ENCODE measurements around the gene SHISA8. TPM values are rescaled to one million over a fixed set of nuclear protein-coding genes. Genes with fewer than 3 reads are reported as not detected.

SHISA8 gene
- polyA plus RNA-seq, 1 donor from 2014 or later, result 0.62 TPM

- no peak overlapping the region for H2AFZ ChIP-seq (ENCODE audit: low read depth, low read length)
Observed at GRCh38 chr22:41885116-41885515, 29.8 kb downstream of the SHISA8 start.

GRCh38 chr22:41883400-41883799 is 31.5 kb downstream of the SHISA8 start:
- no peak overlapping the region for H3K4me2 ChIP-seq (ENCODE audit: low read length)
- H3K27ac ChIP-seq (ENCODE audit: low read length), result no peak overlapping the region
- H3K27me3 ChIP-seq (ENCODE audit: insufficient read depth, low read depth, low read length), result no peaks in the 10 kb centered on the region
- no peak overlapping the region for H3K9ac ChIP-seq (ENCODE audit: low read length)
- TF ChIP-seq POLR2AphosphoS5 (IDR thresholded peaks at IDR 0.05) (no peak), CTCF (IDR thresholded peaks at IDR 0.05; ENCODE audit: poor library complexity, severe bottlenecking) (no peak), EP300 (conservative IDR thresholded peaks at IDR 0.05; ENCODE audit: poor library complexity, severe bottlenecking) (no peak), RAD21 (conservative IDR thresholded peaks at IDR 0.05) (no peak), REST (IDR thresholded peaks at IDR 0.05; ENCODE audit: borderline replicate concordance) (no peak), EZH2 (IDR thresholded peaks at IDR 0.05; ENCODE audit: borderline replicate concordance, insufficient read depth, low read length, poor library complexity, severe bottlenecking) (no peak), SMC3 (conservative IDR thresholded peaks at IDR 0.05; ENCODE audit: poor library complexity) (no peak), MXI1 (conservative IDR thresholded peaks at IDR 0.05; ENCODE audit: poor library complexity, severe bottlenecking) (no peak), TAF1 (IDR thresholded peaks at IDR 0.05; ENCODE audit: low read depth) (no peak)
- no peak overlapping the region for H3K4me3 ChIP-seq (ENCODE audit: low read length)
- no peaks in the 10 kb centered on the region for H3K9me3 ChIP-seq (ENCODE audit: low read length)
- no peaks in the 10 kb centered on the region for H3K9me2 ChIP-seq (ENCODE audit: insufficient read depth, low read length)
- no peaks in the 10 kb centered on the region for H3F3A ChIP-seq (ENCODE audit: insufficient read depth, low read length, poor library complexity, severe bottlenecking)
- H4K20me1 ChIP-seq (ENCODE audit: insufficient read depth), result no peaks in the 10 kb centered on the region
- no peak overlapping the region for H2AFZ ChIP-seq (ENCODE audit: low read depth, low read length)
- H3K36me3 ChIP-seq (ENCODE audit: insufficient read depth, low read length), result peaks cover 8% of the 10 kb centered on the region
- H3K79me2 ChIP-seq (replicated peaks; ENCODE audit: insufficient read depth, low read length), result no peaks in the 10 kb centered on the region

More at GRCh38 chr22:41885116-41885515, 29.8 kb downstream of the SHISA8 start:
- Histone ChIP-seq H3K4me2 (ENCODE audit: low read length) (no peak overlapping the region), H3K9me3 (ENCODE audit: low read length) (no peaks in the 10 kb centered on the region), H3K27ac (ENCODE audit: low read length) (no peak overlapping the region), H3K36me3 (ENCODE audit: insufficient read depth, low read length) (peaks cover 8% of the 10 kb centered on the region), H3F3A (ENCODE audit: insufficient read depth, low read length, poor library complexity, severe bottlenecking) (no peaks in the 10 kb centered on the region), H4K20me1 (ENCODE audit: insufficient read depth) (no peaks in the 10 kb centered on the region), H3K27me3 (ENCODE audit: insufficient read depth, low read depth, low read length) (no peaks in the 10 kb centered on the region), H3K4me3 (ENCODE audit: low read length) (no peak overlapping the region), H3K79me2 (replicated peaks; ENCODE audit: insufficient read depth, low read length) (no peaks in the 10 kb centered on the region), H3K9ac (ENCODE audit: low read length) (no peak overlapping the region), H3K9me2 (ENCODE audit: insufficient read depth, low read length) (no peaks in the 10 kb centered on the region)
- TF ChIP-seq SMC3 (conservative IDR thresholded peaks at IDR 0.05; ENCODE audit: poor library complexity) (no peak), RAD21 (conservative IDR thresholded peaks at IDR 0.05) (no peak)

GRCh38 chr22:41880653-41881052 is 34.2 kb downstream of the SHISA8 start:
- Histone ChIP-seq H3K9me2 (ENCODE audit: insufficient read depth, low read length) (no peaks in the 10 kb centered on the region), H4K20me1 (ENCODE audit: insufficient read depth) (no peaks in the 10 kb centered on the region), H3K36me3 (ENCODE audit: insufficient read depth, low read length) (peaks cover 8% of the 10 kb centered on the region)

More at GRCh38 chr22:41880653-41881052, 34.2 kb downstream of the SHISA8 start:
- no peaks in the 10 kb centered on the region for H3F3A ChIP-seq (ENCODE audit: insufficient read depth, low read length, poor library complexity, severe bottlenecking)
- H3K79me2 ChIP-seq (replicated peaks; ENCODE audit: insufficient read depth, low read length), result no peaks in the 10 kb centered on the region
- no peak overlapping the region for H3K4me3 ChIP-seq (ENCODE audit: low read length)
- no peak overlapping the region for H2AFZ ChIP-seq (ENCODE audit: low read depth, low read length)
- no peak overlapping the region for H3K4me2 ChIP-seq (ENCODE audit: low read length)
- H3K27ac ChIP-seq (ENCODE audit: low read length), result no peak overlapping the region
- TF ChIP-seq CTCF (IDR thresholded peaks at IDR 0.05; ENCODE audit: poor library complexity, severe bottlenecking) (no peak), MXI1 (conservative IDR thresholded peaks at IDR 0.05; ENCODE audit: poor library complexity, severe bottlenecking) (no peak), TAF1 (IDR thresholded peaks at IDR 0.05; ENCODE audit: low read depth) (no peak), EZH2 (IDR thresholded peaks at IDR 0.05; ENCODE audit: borderline replicate concordance, insufficient read depth, low read length, poor library complexity, severe bottlenecking) (no peak)
- H3K9me3 ChIP-seq (ENCODE audit: low read length), result no peaks in the 10 kb centered on the region
- no peak overlapping the region for H3K9ac ChIP-seq (ENCODE audit: low read length)
- H3K27me3 ChIP-seq (ENCODE audit: insufficient read depth, low read depth, low read length), result no peaks in the 10 kb centered on the region

All from neural cell (in vitro differentiated cells).